HG02938 (cell line): ENCODE results near the gene FAAP100.

Source experiments
- ATAC-seq: cut with Tn5 transposase; IDR thresholded peaks from one replicate; pipeline ENCODE4 v1.9.1; 2021; ENCODE audit warnings: mild to moderate bottlenecking, moderate library complexity; ENCODE audit not compliant: unreplicated experiment

The FAAP100 gene

GRCh38 chr17:81513372-81513752 is 38.8 kb downstream of the FAAP100 start:
- ATAC-seq: no peak

- peak; percentile 39 for ATAC-seq
Measured at GRCh38 chr17:81512562-81513371, 39.4 kb downstream of the FAAP100 start, which contains the start of gene ACTG1. ACTG1 (minus strand) TSS chr17:81512799; CDS start chr17:81512354, 445 bp downstream.

GRCh38 chr17:81511804-81512561 is 40.2 kb downstream of the FAAP100 start:
- peak; percentile 1 for ATAC-seq

GRCh38 chr17:81511554-81511803 is 40.7 kb downstream of the FAAP100 start:
- no peak for ATAC-seq

- no peak for ATAC-seq
Measured at GRCh38 chr17:81510785-81511553, 41.2 kb downstream of the FAAP100 start.

GRCh38 chr17:81509972-81510784 is 42.0 kb downstream of the FAAP100 start:
- ATAC-seq: no peak

GRCh38 chr17:81509207-81509971 is 42.8 kb downstream of the FAAP100 start:
- no peak for ATAC-seq

- no peak for ATAC-seq
Measured at GRCh38 chr17:81508639-81509206, 43.4 kb downstream of the FAAP100 start.

GRCh38 chr17:81503619-81504018 is 48.5 kb downstream of the FAAP100 start:
- ATAC-seq: no peak

- ATAC-seq: no peak
Measured at GRCh38 chr17:81502471-81503017, 49.6 kb downstream of the FAAP100 start.

- ATAC-seq: no peak
Measured at GRCh38 chr17:81500047-81500446, 52.1 kb downstream of the FAAP100 start.

GRCh38 chr17:81499601-81499970 is 52.6 kb downstream of the FAAP100 start:
- ATAC-seq: no peak

GRCh38 chr17:81498953-81499600 is 53.1 kb downstream of the FAAP100 start:
- no peak for ATAC-seq

- no peak for ATAC-seq
Measured at GRCh38 chr17:81494626-81495377, 57.4 kb downstream of the FAAP100 start.

- ATAC-seq: no peak
Measured at GRCh38 chr17:81493198-81494038, 58.7 kb downstream of the FAAP100 start.

GRCh38 chr17:81492706-81493105 is 59.4 kb downstream of the FAAP100 start:
- ATAC-seq: no peak

GRCh38 chr17:81492202-81492601 is 60.0 kb downstream of the FAAP100 start:
- no peak for ATAC-seq
